ENCODE data around the gene POLR3G.

- no peak for TF ChIP-seq CTCF (IDR thresholded peaks at IDR 0.05)
- TF ChIP-seq ZFX (IDR thresholded peaks at IDR 0.05; ENCODE audit: borderline replicate concordance): no peak
Measured at GRCh38 chr5:90550963-90551362, 76.3 kb downstream of the POLR3G start.
